Panc1 (cell line): ENCODE results near the gene CAPN9. TPM values are rescaled to one million over a fixed set of nuclear protein-coding genes. Genes with fewer than 3 reads are reported as not detected.

ENCODE experiments used
- ATAC-seq: fragments of 200-7000 bp; cut with Tn5 transposase; 2 replicates; pipeline ENCODE4 v1.9.1; 2020; ENCODE audit warnings: mild to moderate bottlenecking, moderate library complexity
- BruUV-seq: library from RNA; stranded (reverse); fragments of 400-500 nt; replicated peaks from 2 replicates; lab custom pipeline; 2021; lab: Mats Ljungman, UMichigan
- CTCF ChIA-PET: fragments of 300-600 bp; sonication (Branson Sonifier 250); formaldehyde crosslinking; loops from one replicate; lab custom pipeline; 2022; ENCODE audit warnings: antibody characterized with exemption; lab: Charles Lee
- POLR2A ChIA-PET: fragments of 300-600 bp; sonication (Branson Sonifier 250); formaldehyde crosslinking; loops from one replicate; lab custom pipeline; 2022; ENCODE audit warnings: antibody characterized with exemption; lab: Charles Lee
- DNase-seq: peaks from one replicate; pipeline ENCODE4 v3.0.0-alpha.2; 2010; ENCODE audit warnings: low read depth, low spot score
- H3K27ac ChIP-seq: 2 replicates; pipeline ENCODE4 v1.5.1; 2011; ENCODE audit warnings: mild to moderate bottlenecking, low read length, inconsistent platforms
- H3K27me3 ChIP-seq: fragments of 200-500 bp; sonication (Bioruptor generic); 2 replicates; pipeline ENCODE4 v1.6.0; 2014; ENCODE audit warnings: low read length, inconsistent platforms; ENCODE audit not compliant: control insufficient read depth, insufficient read depth
- H3K36me3 ChIP-seq: fragments of 200-500 bp; sonication (Bioruptor generic); 2 replicates; pipeline ENCODE4 v1.5.1; 2014; ENCODE audit warnings: inconsistent platforms, mild to moderate bottlenecking, low read length, moderate library complexity; ENCODE audit not compliant: control insufficient read depth, insufficient read depth
- H3K4me1 ChIP-seq: 2 replicates; pipeline ENCODE4 v1.5.1; 2011; ENCODE audit warnings: inconsistent platforms, mild to moderate bottlenecking, low read length, moderate library complexity; ENCODE audit not compliant: control insufficient read depth, insufficient read depth
- H3K4me3 ChIP-seq, 2 experiments: 2 replicates each; pipeline ENCODE4 v1.5.1; 2011 to 2012; ENCODE audit warnings: low read depth in 2 of 2, low read length in 2 of 2, mild to moderate bottlenecking in 2 of 2, inconsistent platforms in 1 of 2, moderate library complexity in 1 of 2
- H3K9me3 ChIP-seq: fragments of 200-500 bp; sonication (Bioruptor generic); 2 replicates; pipeline ENCODE4 v1.5.1; 2014; ENCODE audit warnings: low read depth, mild to moderate bottlenecking, inconsistent platforms, low read length, moderate library complexity; ENCODE audit not compliant: control insufficient read depth, insufficient read depth
- CTCF ChIP-seq: fragments of 450-650 bp; IDR thresholded peaks from 2 replicates; pipeline ENCODE4 v1.5.1; 2017; ENCODE audit warnings: mild to moderate bottlenecking
- POLR2AphosphoS5 ChIP-seq: IDR thresholded peaks from 2 replicates; pipeline ENCODE4 v1.6.1; 2012; ENCODE audit warnings: mild to moderate bottlenecking, low read depth, low read length, moderate library complexity
- REST ChIP-seq, 2 experiments: IDR thresholded peaks; 2 replicates each; pipeline ENCODE4 v1.6.1; 2011 to 2012; ENCODE audit warnings: low read depth in 2 of 2, control low read depth in 1 of 2, low read length in 1 of 2, mild to moderate bottlenecking in 1 of 2, moderate library complexity in 1 of 2; ENCODE audit not compliant: insufficient read depth in 1 of 2
- SIN3A ChIP-seq: IDR thresholded peaks from 2 replicates; pipeline ENCODE4 v1.6.1; 2012; ENCODE audit warnings: low read depth, mild to moderate bottlenecking, low read length, moderate library complexity, borderline replicate concordance; ENCODE audit not compliant: insufficient read depth
- TCF7L2 ChIP-seq: IDR thresholded peaks from 2 replicates; pipeline ENCODE4 v1.6.1; 2011; ENCODE audit warnings: mild to moderate bottlenecking, low read depth, low read length, inconsistent platforms
- in situ Hi-C: cut with HindIII; loops from 2 replicates; pipeline ENCODE4 v1.10.0; 2016; ENCODE audit warnings: low sequenced_read_pairs, low pct_unique_long_range_greater_than_20kb
- intact Hi-C: fragments of 100-400 bp; cut with micrococcal nuclease; formaldehyde crosslinking; loops from one replicate; pipeline ENCODE4 v1.10.0; 2022; ENCODE audit not compliant: unreplicated experiment
- total RNA-seq: library from RNA; stranded (reverse); gene quantifications from one replicate; pipeline ENCODE4 v1.2.1, GENCODE V29; 2021; ENCODE audit not compliant: unreplicated experiment

The CAPN9 gene
- total RNA-seq, 1 experiment from 2014 or later: not detected

GRCh38 chr1:230793463-230793745 lies 46.2 kb downstream of the CAPN9 start:
- H3K27me3 ChIP-seq: no peaks in the 10 kb centered on the region
- H3K27ac ChIP-seq: no peak overlapping the region
- no peak for DNase-seq
- no peaks in the 10 kb centered on the region for H3K4me1 ChIP-seq
- no peak overlapping the region for H3K4me3 ChIP-seq
- H3K36me3 ChIP-seq: no peaks in the 10 kb centered on the region
- ChIA-PET POLR2A (no interaction called here), CTCF (interaction anchor here (0.6 kb wide), 1 partner anchor 447 kb away, joined by 5 read pairs; no protein-coding TSS in a partner anchor)
- in situ Hi-C loops: no loop called here
- TF ChIP-seq CTCF (no peak), SIN3A (no peak)
- H3K9me3 ChIP-seq: no peaks in the 10 kb centered on the region
- intact Hi-C loops: loop anchor here (5.0 kb wide), 1 partner anchor 161 kb away; no protein-coding TSS in a partner anchor
- no peak for ATAC-seq
- BruUV-seq: no TSS peak

GRCh38 chr1:230794431-230794830 lies 47.2 kb downstream of the CAPN9 start:
- Histone ChIP-seq H3K27ac (no peak overlapping the region), H3K4me1 (no peaks in the 10 kb centered on the region), H3K36me3 (no peaks in the 10 kb centered on the region), H3K9me3 (no peaks in the 10 kb centered on the region), H3K4me3 (no peak overlapping the region), H3K27me3 (no peaks in the 10 kb centered on the region)
- in situ Hi-C loops: no loop called here
- DNase-seq (no peak), ATAC-seq (no peak)
- TF ChIP-seq POLR2AphosphoS5 (no peak), REST (IDR thresholded peaks at IDR 0.05; ENCODE audit: insufficient read depth in 1 of 2, low read depth in 2 of 2, low read length in 1 of 2) (no peak), TCF7L2 (no peak), SIN3A (no peak), CTCF (no peak)
- CTCF ChIA-PET: no interaction called here
- POLR2A ChIA-PET: no interaction called here
- intact Hi-C loops: loop anchor here (5.0 kb wide), 1 partner anchor 162 kb away; no protein-coding TSS in a partner anchor
- no TSS peak for BruUV-seq
